CD4-positive, alpha-beta T cell treated with Interleukin-1 beta for 1 hour (primary cell): ENCODE measurements around the gene DGKH.
A peak's percentile ranks its signal among the peaks of the same experiment; 100 is the strongest.
"Not testable (repeated sequence)": the region's sequence is repeated elsewhere in the genome, so short reads cannot be mapped to it uniquely, and the experiment has no call there.

Source experiments
- DNase-seq, 2 donors: peaks; one replicate each; pipeline ENCODE4 v3.0.0-alpha.2; 2020 to 2022

The DGKH gene

DNA sequence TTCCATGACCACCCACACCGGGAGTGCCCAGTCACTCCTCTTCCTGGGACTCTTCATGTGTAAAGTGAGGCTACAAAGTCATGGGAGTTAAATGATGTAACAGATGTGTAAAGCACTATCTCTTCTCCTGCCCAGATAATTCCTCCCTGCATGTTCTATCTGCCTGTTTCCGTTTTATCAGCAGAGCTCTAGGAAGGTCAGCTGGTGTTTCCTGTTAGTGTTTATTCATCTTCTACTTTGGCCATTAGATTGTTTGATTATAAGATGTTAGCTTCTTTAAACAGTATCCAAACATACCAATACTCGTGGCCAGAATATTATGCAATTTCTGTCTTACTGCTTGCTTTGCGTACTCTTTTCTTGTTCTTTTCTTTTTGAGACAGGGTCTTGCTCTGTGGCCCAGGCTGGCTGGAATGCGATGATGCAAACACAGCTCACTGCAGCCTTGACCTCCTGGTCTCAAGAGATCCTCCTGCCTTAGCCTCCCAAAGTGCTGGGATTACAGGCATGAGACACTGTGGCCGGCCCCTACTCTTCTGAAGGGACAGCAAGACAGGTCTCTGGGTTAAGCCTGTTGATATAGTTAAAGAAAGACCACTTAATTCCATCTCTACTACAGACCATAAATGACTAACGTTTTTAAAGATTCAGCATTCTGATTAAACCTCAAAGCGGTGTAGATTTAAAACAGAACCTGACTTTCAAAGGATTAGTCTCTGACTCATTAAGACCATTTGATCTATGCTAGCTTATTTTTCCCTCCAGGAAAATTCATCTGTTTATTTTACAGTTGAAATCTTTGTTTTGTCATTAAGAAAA is 126.1 kb downstream of the DGKH start:
- no peak for DNase-seq

DNA sequence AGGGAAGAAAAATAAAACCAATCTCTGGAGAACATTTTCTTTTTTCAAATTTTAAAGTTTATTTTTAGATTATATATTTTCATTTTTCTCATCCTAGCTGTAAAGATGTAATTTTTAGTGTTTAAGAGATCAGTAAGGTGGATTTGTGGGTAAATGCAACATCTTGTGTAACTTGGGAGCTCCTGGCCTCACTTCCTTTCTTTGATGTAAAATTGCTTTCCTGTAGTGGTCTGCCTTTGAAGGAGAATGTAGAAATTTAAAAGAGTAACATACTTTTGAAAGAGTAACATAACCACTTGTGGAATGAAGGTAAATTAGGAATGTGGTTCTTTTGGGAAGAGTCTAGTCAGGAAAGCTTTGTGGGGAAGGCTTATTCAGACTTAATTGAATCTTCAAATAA is 127.8 kb downstream of the DGKH start:
- DNase-seq, result no peak

DNA sequence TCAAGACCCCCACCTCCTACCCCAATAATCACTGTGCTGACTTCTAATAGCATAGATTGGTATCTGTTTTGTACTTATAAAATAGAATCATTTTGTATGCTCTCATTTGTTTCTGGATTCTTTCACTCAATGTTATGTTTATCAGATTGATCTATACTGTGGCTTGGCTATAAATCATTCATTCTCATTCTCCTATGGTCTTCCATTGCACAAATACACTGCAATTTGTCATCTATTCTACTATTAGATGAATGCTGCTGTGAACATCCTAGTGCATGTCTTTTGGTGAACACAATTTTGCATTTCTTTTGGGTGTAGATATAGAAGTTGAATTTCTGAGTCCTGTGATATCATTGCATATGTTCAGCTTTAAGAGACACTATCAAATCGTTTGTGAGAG is 128.7 kb downstream of the DGKH start:
- no peak for DNase-seq

DNA sequence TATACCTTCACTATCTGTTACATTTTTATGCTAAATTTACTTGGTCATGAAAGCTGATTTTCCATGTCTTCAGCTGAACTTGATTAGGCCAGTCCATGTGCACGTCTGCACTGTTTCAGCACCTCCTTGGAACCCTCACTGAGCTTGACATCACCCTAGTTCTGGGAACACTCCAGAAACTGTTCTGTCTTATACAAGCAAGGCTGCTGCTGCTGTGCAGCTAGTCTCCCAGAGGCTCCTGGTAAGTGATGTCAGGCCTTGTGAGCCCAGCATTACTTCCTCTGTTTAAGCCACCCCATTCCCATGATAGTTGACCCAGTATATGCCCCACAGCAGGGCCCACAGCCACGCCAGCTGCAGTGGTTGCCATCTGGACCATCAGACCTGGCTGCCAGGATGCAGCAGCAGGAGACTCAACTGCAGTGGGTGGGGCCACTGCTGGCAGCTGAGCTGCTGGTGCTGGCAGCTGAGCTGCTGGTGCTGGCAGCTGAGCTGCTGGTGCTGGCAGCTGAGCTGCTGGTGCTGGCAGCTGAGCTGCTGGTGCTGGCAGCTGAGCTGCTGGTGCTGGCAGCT is 133.0 kb downstream of the DGKH start:
- DNase-seq, result peak in 1 of 2 donors; percentile 1

DNA sequence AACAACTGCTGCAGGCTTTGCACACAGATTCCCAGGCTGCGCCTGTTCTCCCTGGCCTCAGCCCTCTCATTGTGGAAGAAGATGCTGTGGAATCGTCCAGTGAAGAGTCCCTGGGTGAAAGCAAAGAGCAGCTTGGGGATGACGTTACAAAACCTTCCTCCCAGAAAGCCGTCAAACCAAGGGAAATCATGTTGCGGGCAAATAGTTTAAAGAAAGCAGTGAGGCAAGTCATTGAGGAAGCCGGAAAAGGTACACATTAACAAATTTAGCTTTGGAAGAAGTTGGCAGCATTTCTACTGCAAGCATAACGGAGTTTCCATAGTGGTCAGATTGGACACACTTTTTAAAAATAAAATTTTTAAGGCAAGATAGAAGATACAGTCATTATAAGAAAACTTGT is 140.6 kb downstream of the DGKH start:
- no peak for DNase-seq

DNA sequence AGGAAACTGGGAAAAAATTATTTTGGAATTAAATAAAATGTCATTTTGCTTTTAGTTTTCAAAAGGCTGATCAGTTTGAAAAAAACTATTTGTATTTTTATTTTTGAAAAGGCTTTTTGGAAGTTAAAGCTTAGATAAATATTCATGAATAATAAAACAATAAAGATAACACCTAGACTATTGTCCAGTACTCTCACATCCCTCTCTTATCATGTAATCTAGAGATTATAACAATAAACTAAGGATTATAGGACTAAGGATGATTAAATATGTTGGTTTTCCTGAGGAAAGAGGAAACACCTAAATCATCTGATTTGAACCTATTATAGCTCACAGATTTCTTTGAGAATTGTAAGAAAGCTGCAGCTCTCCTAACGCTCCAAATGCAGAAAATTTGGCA is 142.1 kb downstream of the DGKH start:
- DNase-seq, result no peak

DNA sequence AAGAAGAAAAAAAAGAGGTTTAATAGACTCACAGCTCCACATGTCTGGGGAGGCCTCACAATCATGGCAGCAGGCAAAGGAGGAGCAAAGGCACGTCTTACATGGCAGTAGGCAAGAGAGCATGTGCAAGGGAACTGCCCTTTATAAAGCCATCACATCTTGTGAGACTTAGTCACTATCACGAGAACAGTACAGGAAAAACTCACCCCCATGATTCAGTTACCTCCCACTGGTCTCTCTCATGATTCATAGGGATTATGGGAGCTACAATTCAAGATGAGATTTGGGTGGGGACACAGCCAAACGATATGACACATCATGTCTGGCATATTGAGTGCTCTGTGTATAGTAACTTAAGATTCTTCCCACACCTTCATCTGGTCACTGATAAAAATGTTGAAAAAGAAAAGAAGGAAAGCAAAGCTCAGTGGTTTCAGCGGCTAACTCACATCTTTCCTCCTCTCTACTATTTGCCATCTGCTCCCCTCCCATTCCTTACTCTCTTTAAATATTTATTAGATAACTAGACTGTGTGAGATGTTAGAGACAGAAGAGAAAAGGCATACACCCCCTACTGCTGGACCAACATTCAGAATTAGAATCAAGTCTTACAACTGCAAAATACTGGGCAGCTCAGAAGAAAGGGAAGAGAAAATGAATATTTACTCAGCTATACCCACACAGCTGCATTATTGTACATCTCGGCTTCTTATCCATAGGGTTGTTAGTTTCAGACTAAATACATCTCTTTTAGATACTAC is 163.4 kb downstream of the DGKH start:
- DNase-seq, result no peak

DNA sequence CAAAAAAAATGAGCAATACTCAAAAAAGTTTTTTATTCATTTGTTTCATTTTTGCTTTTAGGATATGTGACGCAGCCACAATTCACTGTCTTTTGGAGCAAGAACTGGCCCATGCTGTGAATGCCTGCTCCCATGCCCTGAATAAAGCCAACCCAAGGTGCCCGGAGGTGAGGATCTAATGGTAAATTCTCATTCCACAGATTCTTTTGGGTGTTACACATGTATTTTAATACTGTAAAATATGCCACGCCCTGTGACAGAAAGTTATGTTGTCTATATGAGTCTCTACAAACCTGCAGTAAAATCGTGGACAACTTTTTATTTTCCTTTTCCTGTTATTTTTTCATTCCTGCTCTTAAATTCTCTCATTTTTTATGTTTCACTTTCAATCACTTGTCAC is 166.0 kb downstream of the DGKH start:
- DNase-seq, result no peak

- peak in 1 of 2 donors; percentile 19 for DNase-seq
Observed at GRCh38 chr13:42215578-42216421, 167.4 kb downstream of the DGKH start.

DNA sequence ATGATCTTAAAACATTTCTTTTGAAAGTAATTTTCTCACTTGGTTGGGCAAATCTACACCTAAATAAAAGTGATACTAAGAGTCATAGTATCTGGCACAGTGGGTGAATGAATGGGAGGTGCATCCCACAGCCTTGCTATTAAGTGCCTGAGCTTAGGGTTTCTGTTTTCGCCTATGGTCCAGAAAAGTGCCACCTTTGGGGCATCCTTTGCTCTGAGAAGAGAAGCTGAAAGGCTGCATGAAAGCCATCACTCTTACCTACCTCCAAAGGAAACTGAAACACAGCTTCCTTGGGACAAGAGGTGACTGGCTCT is 167.9 kb downstream of the DGKH start:
- no peak for DNase-seq

DNA sequence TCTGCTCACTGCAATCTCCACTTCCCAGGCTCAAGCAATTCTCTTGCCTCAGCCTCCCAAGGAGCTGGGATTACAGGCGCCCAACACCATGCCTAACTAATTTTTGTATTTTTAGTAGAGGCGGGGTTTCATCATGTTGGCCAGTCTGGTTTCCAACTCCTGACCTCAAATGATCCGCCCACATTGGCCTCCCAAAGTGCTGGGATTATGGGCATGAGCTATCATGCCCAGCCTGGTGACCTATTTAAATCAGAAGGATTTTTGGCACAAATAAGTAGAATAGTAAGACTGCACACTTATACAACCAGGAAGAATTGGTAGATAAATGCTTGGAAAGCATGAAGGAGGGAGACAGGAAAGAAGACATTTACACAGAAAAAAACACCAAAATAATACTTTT is 170.1 kb downstream of the DGKH start:
- DNase-seq, result no peak

DNA sequence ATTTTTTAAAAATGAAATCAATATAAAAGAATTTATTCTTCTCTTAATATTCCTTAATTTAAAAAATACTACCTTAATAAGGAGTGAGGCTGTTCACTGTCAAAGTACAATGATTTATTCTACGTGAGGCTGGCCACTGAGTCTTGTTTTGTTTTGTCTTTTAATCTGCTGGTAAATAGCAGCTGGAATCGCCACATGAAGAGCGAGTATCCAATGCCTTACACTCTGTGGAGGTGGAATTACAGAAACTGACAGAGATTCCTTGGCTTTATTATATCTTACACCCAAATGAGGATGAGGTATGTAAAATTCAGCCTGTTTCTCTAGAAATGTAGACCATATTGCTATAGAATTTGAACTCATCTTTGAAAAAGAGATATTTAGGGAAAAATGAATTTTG is 170.6 kb downstream of the DGKH start:
- no peak for DNase-seq

GRCh38 chr13:42219876-42220275 is 171.4 kb downstream of the DGKH start:
- no peak for DNase-seq

DNA sequence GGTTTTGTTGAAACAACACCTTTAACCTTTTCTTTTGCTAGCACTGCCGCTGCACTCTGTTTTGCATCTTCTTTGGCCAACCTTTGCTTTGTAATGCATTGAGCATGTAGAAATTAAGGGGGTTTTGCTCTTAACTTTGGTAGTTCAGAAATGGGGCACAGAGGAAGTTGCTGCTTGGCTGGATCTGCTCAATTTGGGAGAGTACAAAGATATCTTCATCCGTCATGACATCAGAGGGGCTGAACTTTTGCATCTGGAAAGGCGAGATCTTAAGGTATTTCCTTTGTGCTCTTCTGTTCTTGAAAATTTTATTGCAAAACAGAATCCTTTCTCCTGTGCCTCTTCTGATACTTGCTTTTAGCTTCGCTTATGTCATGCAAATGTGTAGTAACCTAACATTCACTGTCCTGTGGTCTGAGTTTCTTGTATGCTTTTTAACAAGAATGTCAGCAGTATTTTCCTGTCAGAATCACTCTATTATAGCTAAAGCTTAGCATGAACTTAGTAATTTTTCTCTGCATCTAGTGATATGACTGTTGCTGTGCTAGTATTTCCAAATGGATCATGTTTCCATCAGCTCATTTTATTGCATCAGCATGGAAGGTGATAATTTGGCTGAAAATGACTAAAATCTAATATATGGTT is 172.8 kb downstream of the DGKH start:
- DNase-seq, result no peak

- DNase-seq, result no peak
Observed at GRCh38 chr13:42223681-42224080, 175.2 kb downstream of the DGKH start.

- DNase-seq, result no peak
Observed at GRCh38 chr13:42225051-42225450, 176.6 kb downstream of the DGKH start.

GRCh38 chr13:42226759-42227158 is 178.3 kb downstream of the DGKH start:
- DNase-seq, result not testable (repeated sequence)

DNA sequence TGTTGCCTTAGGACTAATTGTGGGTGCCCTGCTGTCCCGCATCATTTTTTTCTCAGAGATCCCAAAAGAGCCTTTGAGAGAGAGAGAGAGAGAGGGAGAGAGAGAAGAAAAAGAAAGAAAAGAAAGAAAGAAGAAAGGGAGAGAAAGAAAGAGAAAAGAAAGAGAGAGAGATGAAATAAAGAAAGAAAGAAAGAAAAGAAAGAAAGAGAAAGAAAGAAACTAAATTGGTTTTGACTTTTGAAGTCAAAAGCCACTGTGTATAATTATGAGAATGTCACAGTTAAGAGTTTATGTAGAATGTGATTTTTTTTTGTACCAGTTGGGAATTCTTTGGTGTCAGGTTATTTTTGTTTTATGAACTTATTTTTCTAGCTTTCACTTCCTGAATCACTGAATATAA is 180.1 kb downstream of the DGKH start:
- no peak for DNase-seq

DNA sequence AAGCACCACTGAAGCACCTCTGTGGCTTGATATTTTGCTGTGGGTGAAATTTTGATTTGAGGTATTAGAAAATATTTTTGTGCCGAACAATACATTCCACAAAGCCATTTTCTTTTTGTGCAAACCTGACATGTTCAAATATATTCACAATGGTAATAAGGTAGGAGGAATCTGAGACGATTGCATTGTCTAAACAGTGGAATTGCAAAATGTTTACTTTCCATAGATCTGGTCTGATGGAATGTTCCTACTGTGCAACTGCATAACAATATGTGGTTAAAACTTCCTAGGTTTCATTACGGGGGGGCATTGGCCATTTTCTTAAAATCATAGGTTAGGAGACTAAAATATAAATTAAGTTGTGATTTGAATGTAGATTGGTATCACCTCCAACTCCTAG is 180.8 kb downstream of the DGKH start:
- no peak for DNase-seq

GRCh38 chr13:42232671-42233070 is 184.2 kb downstream of the DGKH start:
- no peak for DNase-seq

- no peak for DNase-seq
Observed at GRCh38 chr13:42233726-42234125, 185.3 kb downstream of the DGKH start.

DNA sequence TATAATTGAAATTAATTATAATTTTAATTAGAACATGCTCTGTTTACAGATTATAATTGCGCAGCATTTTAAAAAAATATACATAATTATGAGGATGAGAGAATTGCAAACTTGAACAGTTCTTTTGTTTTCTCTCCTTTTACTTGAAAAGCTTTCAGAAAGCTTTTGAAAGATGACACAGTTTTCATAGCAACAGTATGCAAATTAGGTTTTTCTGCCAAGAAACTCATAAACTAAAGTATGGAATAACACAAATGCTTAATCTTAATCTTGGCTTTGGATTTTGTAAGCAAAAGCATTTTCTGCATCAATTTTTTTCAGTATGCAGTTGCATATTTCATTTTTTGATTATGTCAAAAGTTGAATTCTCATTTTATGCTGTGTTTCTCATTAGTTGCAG is 190.7 kb downstream of the DGKH start:
- DNase-seq, result no peak

DNA sequence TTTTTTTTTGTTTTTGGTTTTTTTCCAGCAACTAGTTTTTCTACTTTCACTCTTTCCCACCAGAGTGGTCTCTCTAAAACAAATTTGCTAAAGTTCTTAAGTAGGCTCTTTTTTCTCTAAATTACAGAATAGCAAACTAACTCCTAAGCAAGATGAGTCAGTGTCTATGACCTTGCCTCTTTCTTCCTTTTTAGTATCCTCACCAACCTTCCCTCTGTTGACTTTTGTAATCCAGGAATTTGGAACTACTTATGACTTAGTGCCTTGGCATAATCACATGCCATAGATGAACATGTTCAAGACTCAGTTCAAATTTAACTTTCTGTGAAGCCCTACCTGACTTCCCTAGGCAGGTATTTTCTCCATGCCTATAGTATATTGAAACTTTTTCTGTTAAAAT is 191.2 kb downstream of the DGKH start:
- DNase-seq, result no peak
